IPS-11a (cell line): ENCODE measurements around the gene TP53RK.

Source experiments
- H3K4me3 ChIP-seq: one replicate; pipeline ENCODE4 v1.5.1; 2013; ENCODE audit warnings: low read depth, low read length, control low read depth

The TP53RK gene

GRCh38 chr20:46689082-46689753 lies at the start of gene TP53RK:
Gene TP53RK (minus strand): TSS chr20:46689444. CDS start chr20:46689414, 30 bp downstream.
- H3K4me3 ChIP-seq: peak within 1 kb of the TSS; percentile 59

DNA sequence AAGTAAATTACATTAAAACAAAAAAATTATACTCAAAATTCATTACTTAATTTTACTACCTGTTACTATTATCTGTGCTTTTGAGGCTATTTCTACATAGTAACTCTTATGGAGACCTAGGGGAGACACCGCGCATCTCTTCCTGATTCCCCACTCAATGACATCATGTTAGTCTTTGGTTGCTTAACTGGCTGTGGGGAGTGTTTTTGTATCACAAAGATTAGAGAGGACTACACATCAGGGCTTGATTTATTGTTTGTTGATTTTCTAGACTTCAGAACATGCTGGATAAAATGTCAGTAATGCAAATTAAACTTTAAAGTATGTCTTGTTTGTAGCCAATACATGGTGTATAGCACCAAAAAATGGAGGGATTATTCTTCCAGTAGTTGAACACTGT lies 46.2 kb upstream of the TP53RK start:
- H3K4me3 ChIP-seq: no peak overlapping the region

DNA sequence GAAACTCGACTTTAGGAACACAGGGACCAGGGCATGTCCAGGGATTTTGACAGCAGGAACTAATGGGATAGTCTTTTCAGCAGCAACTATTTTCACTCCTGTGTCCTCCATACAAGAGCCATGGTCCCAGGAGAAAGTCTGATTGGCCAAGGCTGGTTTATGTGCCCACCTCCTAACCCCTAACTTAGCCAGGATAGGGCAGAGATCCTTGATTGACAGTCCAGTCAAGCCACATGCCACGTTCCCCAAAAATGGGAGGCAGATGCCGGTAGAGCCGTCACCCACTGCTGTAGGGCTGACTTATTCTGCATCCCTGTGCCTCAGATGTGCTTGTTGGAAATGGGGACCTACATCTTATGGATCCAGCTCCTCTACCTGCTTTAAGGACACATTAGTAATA lies 42.5 kb upstream of the TP53RK start:
- H3K4me3 ChIP-seq: no peak overlapping the region

- H3K4me3 ChIP-seq: no peak overlapping the region
These were observed 36.2 kb upstream of the TP53RK start for GRCh38 chr20:46725186-46726165.

- no peak overlapping the region for H3K4me3 ChIP-seq
These were observed 35.2 kb upstream of the TP53RK start for GRCh38 chr20:46724343-46724959.

- H3K4me3 ChIP-seq: no peak overlapping the region
These were observed 33.8 kb upstream of the TP53RK start for GRCh38 chr20:46723039-46723438.

DNA sequence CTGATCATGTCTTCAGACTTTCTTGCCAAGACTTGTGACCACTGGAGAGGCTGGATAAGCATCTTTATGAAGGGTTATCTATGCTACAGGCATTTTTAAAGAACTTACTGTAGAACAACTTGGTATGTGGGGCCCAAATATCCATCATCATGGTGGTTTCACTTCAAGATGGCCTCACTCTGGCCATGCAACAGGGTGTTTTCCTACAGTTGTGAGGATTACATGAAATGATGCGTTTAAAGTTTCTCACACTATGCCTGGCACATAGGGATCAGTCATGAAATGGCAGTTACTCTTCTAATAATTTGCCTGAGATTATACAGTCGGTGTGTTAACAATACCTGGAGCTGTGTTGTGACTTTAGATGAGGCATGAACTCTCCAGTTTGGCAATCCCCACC lies 33.2 kb upstream of the TP53RK start:
- H3K4me3 ChIP-seq: no peak overlapping the region

DNA sequence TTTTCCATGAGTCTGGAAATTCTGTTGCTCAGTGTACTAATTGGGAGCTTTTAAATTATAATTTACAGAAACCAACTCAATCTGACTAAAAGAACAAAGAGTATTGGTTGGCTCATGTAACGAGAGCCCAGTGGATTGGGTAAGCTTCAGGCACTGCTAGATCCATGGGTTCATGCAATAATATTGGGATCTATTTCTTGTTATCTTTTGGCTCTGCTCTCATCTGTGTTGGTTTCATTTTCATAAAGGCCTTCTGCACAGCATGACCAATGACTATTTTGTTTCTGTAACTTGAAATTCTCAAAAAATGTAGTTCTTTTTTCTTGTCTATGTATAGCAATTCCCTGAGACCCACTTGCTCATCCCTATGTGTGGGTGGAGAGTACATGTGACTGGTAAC lies 32.2 kb upstream of the TP53RK start:
- H3K4me3 ChIP-seq: no peak overlapping the region

DNA sequence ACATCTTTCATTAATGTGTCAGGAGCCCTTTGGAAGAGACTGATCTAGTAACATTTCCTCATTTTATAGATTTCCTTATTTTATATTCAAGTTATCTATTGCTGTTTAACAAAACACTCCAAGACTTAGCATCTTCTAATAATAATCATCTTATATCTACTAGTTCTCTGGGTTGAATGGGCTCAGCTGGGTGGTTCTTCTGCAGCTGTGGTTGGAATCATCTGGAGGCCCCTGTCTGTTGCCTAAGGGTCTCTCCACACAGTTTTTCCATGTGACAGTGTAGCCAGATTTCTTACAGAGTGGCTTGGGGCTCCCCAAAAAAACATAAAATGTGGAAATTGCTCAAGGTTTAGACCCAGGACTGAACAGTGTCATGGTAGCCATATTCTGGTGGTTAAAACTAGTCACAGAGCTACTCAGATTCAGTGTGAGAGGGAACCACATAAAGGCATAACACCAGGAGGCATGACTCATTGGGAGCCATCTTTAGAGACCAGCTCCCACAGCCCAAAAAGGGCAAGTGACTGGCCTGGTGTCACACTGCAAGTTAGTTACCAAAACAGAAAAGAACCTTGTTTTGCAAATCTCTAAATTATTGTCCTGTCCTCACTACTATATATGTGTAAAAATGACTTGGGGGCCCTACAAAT lies 31.7 kb upstream of the TP53RK start:
- no peak overlapping the region for H3K4me3 ChIP-seq

- H3K4me3 ChIP-seq: no peak overlapping the region
These were observed 30.8 kb upstream of the TP53RK start for GRCh38 chr20:46720019-46720418.

GRCh38 chr20:46717818-46718541 lies 28.7 kb upstream of the TP53RK start:
- H3K4me3 ChIP-seq: no peak overlapping the region

DNA sequence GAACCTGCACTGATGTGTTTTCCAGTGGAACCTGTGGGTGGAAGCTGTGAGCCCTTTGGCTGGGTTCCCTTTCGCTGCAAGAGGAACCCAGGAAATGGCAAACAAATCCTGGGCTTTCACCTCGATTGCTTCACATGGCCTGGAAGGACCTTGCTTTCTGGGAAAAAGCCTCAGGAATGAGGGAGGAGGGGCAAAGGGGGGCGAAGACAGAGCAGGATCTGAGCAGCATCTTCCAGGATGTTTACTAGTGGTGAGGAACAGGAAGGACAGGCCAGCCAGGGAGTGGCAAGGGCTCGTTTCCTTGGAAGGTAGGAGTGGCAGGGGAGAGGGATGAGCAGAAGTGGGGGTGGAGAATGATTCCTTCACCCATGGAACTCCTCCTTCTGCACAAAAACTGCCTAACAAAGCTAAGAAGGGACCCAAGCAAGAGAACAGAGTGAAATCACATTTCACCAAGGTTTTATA lies 26.1 kb upstream of the TP53RK start:
- no peak overlapping the region for H3K4me3 ChIP-seq

DNA sequence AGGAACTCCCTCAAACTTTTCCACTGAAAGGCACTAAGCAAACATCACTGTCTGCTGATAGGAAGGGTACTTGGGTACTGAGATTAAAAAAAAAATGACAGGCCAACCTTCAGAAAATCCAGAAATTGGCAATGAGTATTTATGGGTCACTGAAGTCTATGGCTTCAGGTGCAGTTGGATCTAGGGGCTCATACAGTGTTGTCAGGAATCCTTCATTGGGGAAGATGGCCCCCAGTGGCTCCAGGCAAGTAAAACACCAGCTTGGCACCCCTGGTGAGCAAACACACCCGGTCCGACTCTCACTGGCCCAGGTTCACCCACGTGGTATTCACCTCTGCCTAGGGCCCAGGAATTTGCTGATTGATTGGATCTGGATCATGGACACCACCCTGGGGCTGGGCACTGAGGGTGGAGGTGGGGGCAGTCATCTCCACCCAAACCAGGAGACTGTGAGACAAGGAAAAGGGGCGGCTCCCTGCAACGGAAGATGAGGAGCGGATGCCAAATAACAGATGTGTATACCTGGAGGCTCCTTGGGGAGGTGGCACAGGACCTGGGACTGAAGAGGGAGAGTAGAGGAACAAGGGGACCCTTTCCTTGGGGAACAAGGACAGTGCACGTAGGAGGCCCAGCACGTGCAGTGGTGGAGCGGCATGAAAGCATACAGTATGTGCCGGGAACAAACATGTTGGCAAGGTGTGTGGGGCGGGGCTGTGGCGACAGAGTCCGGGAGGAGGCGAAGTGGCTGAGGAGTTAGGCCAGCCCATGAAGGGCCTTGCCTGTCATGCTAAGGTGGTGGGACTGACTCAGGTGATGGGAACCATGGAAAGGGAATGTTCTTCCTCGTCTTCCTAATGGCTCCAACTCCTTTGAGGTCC lies 25.0 kb upstream of the TP53RK start:
- H3K4me3 ChIP-seq: no peak overlapping the region

- H3K4me3 ChIP-seq: no peak overlapping the region
These were observed 22.9 kb upstream of the TP53RK start for GRCh38 chr20:46712056-46712636.

DNA sequence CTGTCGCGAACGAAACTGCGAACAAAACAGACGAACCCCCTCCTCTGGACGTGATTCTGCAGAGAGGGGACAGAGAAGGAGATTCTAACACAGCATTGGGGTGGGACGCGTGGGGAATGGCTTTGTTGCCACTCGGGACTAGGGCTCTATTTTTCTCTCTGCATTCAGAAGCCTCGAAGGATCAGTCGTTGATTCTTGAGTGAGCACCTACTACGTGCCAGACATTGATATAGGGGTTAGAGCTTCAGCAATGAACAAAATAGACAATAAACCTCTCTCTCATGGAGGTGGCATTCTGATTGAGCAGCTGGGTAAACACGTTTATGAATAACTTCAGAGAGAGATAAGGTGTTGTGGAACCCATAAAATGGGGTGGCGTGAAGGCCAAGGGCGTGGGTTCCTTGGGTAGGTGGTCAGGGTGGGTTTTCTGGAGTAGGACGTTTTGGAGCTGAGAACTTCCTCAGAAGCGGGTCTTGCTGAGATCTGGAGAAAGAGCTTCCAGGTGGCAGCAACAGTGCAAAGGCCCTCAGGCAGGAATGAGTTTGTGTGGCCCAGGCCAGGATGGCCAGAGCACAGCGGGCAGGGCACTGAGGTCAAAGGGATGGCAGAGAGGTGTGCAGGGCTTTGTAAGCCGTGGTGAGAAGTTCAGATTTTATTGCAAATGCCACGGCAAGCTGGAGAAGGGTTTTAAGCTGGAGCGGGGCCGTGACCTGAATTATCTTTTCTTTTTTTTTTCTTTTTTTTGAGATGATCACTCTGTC lies 21.1 kb upstream of the TP53RK start:
- peak overlapping the region; percentile 52 for H3K4me3 ChIP-seq

DNA sequence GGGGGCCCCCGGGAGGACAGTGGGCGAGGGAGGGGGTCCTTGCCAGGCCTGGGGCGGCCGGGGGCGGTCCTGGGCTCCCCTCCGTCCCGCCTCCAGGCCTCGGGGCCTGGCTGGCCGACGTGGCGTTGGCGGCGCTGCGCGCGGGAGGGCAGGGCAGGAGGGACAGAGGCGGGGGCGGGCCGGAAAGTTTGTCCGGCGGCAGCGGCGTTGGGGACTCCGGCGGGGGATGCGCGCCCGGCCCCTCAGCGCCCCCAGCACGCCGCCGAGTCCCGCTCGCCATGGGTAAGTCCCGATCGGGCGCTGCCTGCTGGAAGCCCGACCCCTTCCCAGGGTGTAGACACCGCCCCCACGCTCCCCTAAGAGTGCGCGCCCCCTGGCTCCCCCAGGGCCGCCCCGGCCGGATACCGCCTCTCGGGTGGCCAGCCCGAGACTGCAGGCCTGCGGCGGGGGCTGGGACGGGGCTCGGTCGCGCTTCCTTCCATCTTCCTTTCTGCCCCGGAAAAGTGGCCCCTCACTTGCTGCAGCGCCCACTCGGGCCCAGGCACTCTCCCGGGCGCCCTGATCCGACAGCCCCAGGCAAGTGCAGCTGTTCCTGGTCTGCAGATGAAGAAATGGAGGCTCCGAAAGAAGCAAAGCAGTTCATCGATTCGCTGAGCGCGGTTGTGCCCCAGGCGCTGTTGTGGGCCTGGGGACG lies 20.4 kb upstream of the TP53RK start, which contains the start of gene SLC2A10:
TSS of gene SLC2A10 (plus strand) at position 191 of the 694 bp plus-strand sequence. CDS start at position 279, 88 bp downstream.
- peak within 1 kb of the TSS; percentile 52 for H3K4me3 ChIP-seq

GRCh38 chr20:46709055-46709458 lies 19.8 kb upstream of the TP53RK start:
- no peak overlapping the region for H3K4me3 ChIP-seq
